Motor neuron (in vitro differentiated cells): Measurements from ENCODE around the gene NXPH4. TPM values are rescaled to one million over a fixed set of nuclear protein-coding genes. Genes with fewer than 3 reads are reported as not detected.

Source experiments
- ATAC-seq, 8 experiments: fragments of 200-7000 bp; cut with Tn5 transposase; replicated peaks in 6 of 8; 2 replicates each; pipeline ENCODE4 v1.8.0; 2021; ENCODE audit warnings: mild to moderate bottlenecking in 8 of 8, moderate library complexity in 8 of 8
- H3K27ac ChIP-seq, 2 donors: fragments of 250-450 bp; sonication (Bioruptor Pico); 2 replicates each; pipeline ENCODE4 v1.9.0; 2021; ENCODE audit warnings: antibody characterized with exemption in 2 of 2, mild to moderate bottlenecking in 2 of 2, moderate library complexity in 1 of 2
- H3K4me1 ChIP-seq, 2 donors: fragments of 250-450 bp; sonication (Bioruptor Pico); replicated peaks in 1 of 2; 2 replicates each; pipeline ENCODE4 v1.6.1; 2021; ENCODE audit warnings: antibody characterized with exemption in 2 of 2, mild to moderate bottlenecking in 2 of 2, moderate library complexity in 1 of 2
- H3K4me3 ChIP-seq, 5 donors: fragments of 250-450 bp; sonication (Bioruptor Pico); 2 replicates each; pipeline ENCODE4 v1.9.0; 2021; ENCODE audit warnings: antibody characterized with exemption in 5 of 5, mild to moderate bottlenecking in 5 of 5, moderate library complexity in 4 of 5
- WGBS, 10 experiments: fragments of 450-650 bp; shearing (Covaris generic); methylation state at CpG; one replicate each; pipeline ENCODE4 v1.0.0; 2022; 5-methylcytosine and 5-hydroxymethylcytosine counted together
- in situ Hi-C, 9 experiments: fragments of 400-800 bp; cut with MboI; loops; one replicate each; pipeline ENCODE4 v1.15.0; 2021; ENCODE audit warnings: low sequenced_read_pairs in 9 of 9, low pct_unique_long_range_greater_than_20kb in 2 of 9; ENCODE audit not compliant: unreplicated experiment in 9 of 9
- total RNA-seq, 8 experiments: library from RNA; unstranded; fragments of 300-600 nt; gene quantifications; 2 replicates each; pipeline versions ENCODE4 v1.2.3 to v1.2.4, GENCODE V29; 2022

The NXPH4 gene
- total RNA-seq, 8 experiments from 2014 or later = 0.36 to 16.3 (median 10.7) TPM

DNA sequence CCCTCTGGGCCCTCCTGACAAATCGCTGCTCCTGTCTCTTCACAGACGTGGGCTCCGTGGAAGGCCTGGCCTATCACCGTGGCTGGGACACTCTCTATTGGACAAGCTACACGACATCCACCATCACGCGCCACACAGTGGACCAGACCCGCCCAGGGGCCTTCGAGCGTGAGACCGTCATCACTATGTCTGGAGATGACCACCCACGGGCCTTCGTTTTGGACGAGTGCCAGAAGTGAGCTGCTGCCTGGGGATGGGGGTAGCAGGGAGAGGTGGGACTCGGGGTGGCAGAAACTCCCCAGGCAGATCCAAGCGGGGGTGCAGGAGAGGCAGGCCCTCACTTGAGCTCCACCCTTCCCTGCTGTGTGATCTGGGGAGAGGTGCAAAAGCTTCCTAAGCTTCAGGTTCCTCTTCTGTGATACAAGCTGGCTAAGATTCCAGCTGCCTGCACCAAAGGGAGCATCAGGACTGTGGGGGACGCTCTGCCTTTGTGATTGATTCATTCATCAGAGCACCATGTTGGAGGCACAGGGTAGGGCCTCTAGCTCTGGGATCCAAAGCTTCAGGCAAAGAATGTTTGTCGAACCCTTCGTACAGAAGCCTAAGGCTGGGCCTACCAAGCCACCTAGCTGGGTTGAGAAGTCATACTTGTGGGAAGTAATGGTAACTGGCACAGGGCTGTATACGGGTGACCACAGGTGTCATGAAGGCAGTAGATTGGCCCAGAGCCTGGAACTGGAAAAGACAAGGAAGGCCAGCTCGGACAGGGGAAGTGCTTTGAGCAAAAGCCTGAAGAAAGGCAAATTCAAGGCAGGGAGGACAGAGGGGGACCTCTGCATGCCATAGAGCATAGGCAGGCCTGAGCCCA lies 29.1 kb upstream of the NXPH4 start:
- 18 to 98% (median 88%) methylated on average over 2 to 6 of the region's 21 CpGs; no CpG with 5 or more reads in 6 of the 10 experiments for WGBS, 10 experiments
- no peak for ATAC-seq
- H3K27ac ChIP-seq = no peak overlapping the region
- in situ Hi-C loops = loop anchor here in 1 of 9 experiments (10.0 kb wide), 1 partner anchor 63 kb away; the partner anchor contains the start of gene LRP1
- H3K4me3 ChIP-seq = no peak overlapping the region
- H3K4me1 ChIP-seq = no peaks in the 10 kb centered on the region

DNA sequence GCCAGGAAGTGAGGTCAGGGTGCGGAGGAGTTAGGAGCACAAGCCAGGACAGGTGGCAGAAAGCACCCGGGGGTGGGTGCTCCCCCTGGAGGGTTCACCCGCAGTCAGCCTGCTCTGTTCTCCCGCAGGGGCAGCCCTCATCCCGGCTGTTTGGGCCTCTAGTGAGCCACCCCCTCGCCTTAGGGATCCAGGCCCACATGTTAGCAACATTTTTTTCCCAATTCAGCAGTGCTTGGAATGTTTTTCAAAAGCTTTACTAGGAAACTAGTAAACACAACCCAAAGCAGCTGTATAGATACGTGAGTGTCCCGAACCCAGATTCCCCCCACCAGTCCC lies 28.5 kb upstream of the NXPH4 start:
- Histone ChIP-seq H3K27ac (no peak overlapping the region), H3K4me3 (no peak overlapping the region), H3K4me1 (no peaks in the 10 kb centered on the region)
- in situ Hi-C loops = loop anchor here in 1 of 9 experiments (10.0 kb wide), 1 partner anchor 63 kb away; the partner anchor contains the start of gene LRP1
- 80 to 100% (median 90%) methylated on average over 1 to 2 of the region's 8 CpGs; no CpG with 5 or more reads in 6 of the 10 experiments for WGBS, 10 experiments
- no peak for ATAC-seq

DNA sequence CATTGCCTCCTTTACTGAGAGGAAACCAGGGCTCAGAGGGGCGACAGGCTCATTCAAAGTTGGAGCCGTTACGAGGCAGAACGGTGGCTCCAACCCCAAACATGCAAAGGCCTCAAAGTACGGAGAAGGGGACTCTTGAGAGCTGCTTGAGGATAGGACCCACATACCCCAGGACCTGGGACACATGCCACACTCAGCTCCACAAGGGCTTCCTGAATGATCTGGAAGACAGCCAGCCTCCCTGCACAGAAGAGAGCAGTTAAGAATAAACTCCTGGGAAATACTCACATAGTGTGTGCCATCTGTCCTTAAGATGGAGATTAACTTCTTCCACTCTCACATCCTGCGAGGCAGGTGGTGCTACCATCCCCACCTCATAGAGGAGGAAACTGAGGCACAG lies 26.6 kb upstream of the NXPH4 start:
- 80 to 100% (median 99%) methylated on average over 1 to 6 of the region's 6 CpGs; no CpG with 5 or more reads in 6 of the 10 experiments for WGBS, 10 experiments
- Histone ChIP-seq H3K4me1 (no peaks in the 10 kb centered on the region), H3K4me3 (no peak overlapping the region), H3K27ac (no peak overlapping the region)
- ATAC-seq = no peak
- in situ Hi-C loops = no loop called here

DNA sequence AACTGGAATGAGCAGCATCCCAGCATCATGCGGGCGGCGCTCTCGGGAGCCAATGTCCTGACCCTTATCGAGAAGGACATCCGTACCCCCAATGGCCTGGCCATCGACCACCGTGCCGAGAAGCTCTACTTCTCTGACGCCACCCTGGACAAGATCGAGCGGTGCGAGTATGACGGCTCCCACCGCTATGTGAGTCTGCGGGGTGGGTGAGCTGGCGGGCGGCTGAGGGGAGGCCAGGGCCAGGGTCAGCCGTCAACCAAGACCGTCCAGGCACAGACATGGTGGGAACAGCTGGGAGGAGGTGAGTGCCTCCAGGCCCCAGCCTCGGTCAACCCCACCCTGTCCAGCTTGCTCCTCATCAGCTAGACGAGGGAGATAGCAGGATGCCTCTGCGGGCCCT lies 25.8 kb upstream of the NXPH4 start:
- peak in 5 of 8 experiments; percentile 4 to 27 (median 20) for ATAC-seq
- Histone ChIP-seq H3K4me1 (no peaks in the 10 kb centered on the region), H3K4me3 (no peak overlapping the region), H3K27ac (no peak overlapping the region)
- in situ Hi-C loops = no loop called here
- 80 to 96% (median 85%) methylated on average over 1 to 9 of the region's 23 CpGs; no CpG with 5 or more reads in 7 of the 10 experiments for WGBS, 10 experiments

DNA sequence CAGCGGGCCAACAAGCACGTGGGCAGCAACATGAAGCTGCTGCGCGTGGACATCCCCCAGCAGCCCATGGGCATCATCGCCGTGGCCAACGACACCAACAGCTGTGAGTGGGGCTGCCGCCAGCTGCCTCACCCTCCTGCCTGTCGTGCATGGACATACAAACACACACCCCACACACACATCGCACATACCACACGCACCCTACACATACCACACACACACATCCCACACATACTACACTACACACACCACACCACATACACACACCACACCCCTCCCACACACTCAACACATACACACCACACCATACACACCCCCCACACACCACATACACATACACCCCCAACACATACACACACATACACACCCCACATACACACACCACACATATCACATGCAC lies 25.2 kb upstream of the NXPH4 start:
- in situ Hi-C loops = no loop called here
- WGBS, 10 experiments = 73 to 100% (median 100%) methylated on average over 1 to 4 of the region's 11 CpGs; no CpG with 5 or more reads in 5 of the 10 experiments
- no peak overlapping the region for H3K27ac ChIP-seq
- no peaks in the 10 kb centered on the region for H3K4me1 ChIP-seq
- ATAC-seq = peak in 4 of 8 experiments; percentile 6 to 24 (median 14)
- no peak overlapping the region for H3K4me3 ChIP-seq

DNA sequence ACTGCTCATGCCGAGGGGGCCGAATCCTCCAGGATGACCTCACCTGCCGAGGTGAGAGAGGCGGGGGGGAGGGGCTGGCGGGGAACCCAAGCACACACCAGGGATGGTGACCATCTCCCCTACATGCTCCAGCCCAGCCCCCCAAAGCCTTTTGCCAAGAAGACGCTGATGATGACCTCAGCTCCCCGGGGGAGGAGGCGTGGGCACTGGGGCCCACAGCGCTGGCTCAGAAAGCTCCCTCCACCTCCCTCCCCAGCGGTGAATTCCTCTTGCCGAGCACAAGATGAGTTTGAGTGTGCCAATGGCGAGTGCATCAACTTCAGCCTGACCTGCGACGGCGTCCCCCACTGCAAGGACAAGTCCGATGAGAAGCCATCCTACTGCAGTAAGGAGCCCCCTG lies 23.7 kb upstream of the NXPH4 start:
- in situ Hi-C loops = no loop called here
- WGBS, 10 experiments = 100% methylated on average over 1 of the region's 16 CpGs; no CpG with 5 or more reads in 9 of the 10 experiments
- no peak overlapping the region for H3K27ac ChIP-seq

DNA sequence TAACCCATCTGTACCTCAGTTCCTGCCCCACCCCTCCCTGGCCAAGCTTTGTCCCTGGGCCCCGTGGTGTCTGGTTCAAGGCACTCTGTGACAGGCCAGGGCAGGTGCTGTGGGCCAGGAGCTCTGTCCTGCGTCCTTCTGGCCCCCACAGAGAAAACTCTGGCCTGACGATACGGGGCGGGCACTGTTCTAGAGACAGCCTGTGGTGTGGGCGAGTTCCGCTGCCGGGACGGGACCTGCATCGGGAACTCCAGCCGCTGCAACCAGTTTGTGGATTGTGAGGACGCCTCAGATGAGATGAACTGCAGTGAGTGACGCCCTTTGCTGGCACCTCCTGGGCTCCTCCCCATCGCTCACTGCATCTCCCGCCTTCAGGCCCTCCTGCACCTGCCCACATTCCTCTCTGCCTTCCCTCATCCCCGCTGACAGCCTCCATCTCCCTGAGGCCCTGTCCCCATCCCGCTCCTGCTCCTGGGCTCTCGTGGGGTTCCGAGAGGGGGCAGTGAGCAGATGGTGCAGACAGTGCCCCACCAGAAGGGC lies 22.8 kb upstream of the NXPH4 start:
- Histone ChIP-seq H3K27ac (no peak overlapping the region), H3K4me1 (no peaks in the 10 kb centered on the region), H3K4me3 (no peak overlapping the region)
- in situ Hi-C loops = no loop called here
- 71 to 83% (median 83%) methylated on average over 1 to 3 of the region's 19 CpGs; no CpG with 5 or more reads in 7 of the 10 experiments for WGBS, 10 experiments
- no peak for ATAC-seq

More for the DNA sequence above, 23.7 kb upstream of the NXPH4 start:
- ATAC-seq = no peak
- H3K4me1 ChIP-seq = no peaks in the 10 kb centered on the region
- H3K4me3 ChIP-seq = no peak overlapping the region

DNA sequence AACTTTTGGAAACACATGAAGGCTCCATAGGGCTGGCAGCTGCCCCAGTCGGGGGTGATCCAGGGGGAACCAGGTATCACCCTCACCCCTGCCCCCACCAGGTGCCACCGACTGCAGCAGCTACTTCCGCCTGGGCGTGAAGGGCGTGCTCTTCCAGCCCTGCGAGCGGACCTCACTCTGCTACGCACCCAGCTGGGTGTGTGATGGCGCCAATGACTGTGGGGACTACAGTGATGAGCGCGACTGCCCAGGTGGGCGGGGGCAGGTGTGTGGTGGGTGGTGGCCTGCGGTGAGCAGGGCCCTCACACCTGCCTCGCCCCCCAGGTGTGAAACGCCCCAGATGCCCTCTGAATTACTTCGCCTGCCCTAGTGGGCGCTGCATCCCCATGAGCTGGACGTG lies 22.3 kb upstream of the NXPH4 start:
- ATAC-seq = no peak
- in situ Hi-C loops = no loop called here
- 83 to 100% methylated on average over 1 to 6 of the region's 18 CpGs; no CpG with 5 or more reads in 8 of the 10 experiments for WGBS, 10 experiments
- Histone ChIP-seq H3K4me1 (no peaks in the 10 kb centered on the region), H3K4me3 (no peak overlapping the region), H3K27ac (no peak overlapping the region)

DNA sequence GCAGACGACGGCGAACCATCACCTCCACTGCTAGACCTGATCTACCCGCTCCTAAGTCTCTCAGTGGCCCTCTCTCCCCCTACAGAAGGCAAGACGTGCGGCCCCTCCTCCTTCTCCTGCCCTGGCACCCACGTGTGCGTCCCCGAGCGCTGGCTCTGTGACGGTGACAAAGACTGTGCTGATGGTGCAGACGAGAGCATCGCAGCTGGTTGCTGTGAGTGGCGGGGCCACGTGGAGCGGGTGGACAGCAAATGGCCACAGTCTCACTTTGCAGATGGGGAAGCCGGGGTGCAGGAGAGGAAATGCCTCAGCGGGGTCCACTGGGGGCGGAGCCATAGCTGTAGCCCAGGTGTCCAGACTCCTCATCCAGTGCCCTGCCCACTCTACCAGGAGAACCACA lies 21.4 kb upstream of the NXPH4 start:
- Histone ChIP-seq H3K27ac (no peak overlapping the region), H3K4me1 (no peaks in the 10 kb centered on the region), H3K4me3 (no peak overlapping the region)
- in situ Hi-C loops = no loop called here
- ATAC-seq = no peak
- WGBS, 10 experiments = 94 to 100% methylated on average over 1 to 10 of the region's 19 CpGs; no CpG with 5 or more reads in 8 of the 10 experiments

DNA sequence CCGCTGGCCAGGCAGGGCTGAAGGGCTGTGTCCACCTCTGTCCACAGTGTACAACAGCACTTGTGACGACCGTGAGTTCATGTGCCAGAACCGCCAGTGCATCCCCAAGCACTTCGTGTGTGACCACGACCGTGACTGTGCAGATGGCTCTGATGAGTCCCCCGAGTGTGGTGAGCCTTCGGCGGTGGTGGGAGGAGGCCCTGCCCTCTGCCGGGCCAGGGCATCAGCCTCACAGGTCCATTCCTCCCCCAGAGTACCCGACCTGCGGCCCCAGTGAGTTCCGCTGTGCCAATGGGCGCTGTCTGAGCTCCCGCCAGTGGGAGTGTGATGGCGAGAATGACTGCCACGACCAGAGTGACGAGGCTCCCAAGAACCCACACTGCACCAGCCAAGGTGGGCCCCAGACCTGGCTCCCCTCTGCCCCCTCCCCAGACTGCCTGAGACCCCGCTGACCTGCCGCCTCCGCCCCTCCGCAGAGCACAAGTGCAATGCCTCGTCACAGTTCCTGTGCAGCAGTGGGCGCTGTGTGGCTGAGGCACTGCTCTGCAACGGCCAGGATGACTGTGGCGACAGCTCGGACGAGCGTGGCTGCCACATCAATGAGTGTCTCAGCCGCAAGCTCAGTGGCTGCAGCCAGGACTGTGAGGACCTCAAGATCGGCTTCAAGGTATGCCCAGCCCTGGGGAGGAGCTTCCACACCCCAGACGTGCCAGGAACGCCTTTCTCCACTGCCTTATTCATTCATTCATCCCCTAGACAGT lies 20.8 kb upstream of the NXPH4 start:
- H3K27ac ChIP-seq = no peak overlapping the region
- no peak for ATAC-seq
- WGBS, 10 experiments = 80 to 100% (median 90%) methylated on average over 1 to 13 of the region's 34 CpGs; no CpG with 5 or more reads in 7 of the 10 experiments

DNA sequence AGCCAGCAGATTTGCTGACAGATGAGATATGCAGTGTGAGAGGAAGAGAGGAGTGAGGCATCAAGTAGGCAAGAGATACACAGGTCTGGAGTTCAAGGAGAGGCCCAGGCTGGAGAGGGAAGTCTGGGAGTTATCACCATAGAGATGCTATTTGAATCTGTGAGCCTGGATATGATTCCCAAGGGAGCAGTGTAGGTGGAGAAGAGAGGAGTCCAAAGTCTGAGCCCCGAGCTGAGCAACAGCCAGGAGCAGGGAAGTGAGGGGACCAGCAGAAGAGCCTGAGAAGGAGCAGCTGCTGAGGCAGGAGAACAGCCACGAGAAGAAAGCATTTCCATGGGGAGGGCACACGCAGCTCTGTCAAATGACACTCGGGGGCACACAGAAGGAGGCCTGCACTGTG lies 20.2 kb upstream of the NXPH4 start:
- no peak overlapping the region for H3K27ac ChIP-seq
- 51 to 100% (median 62%) methylated on average over 1 to 4 of the region's 4 CpGs; no CpG with 5 or more reads in 6 of the 10 experiments for WGBS, 10 experiments

More for the DNA sequence above, 20.8 kb upstream of the NXPH4 start:
- in situ Hi-C loops = no loop called here
- Histone ChIP-seq H3K4me1 (no peaks in the 10 kb centered on the region), H3K4me3 (no peak overlapping the region)

DNA sequence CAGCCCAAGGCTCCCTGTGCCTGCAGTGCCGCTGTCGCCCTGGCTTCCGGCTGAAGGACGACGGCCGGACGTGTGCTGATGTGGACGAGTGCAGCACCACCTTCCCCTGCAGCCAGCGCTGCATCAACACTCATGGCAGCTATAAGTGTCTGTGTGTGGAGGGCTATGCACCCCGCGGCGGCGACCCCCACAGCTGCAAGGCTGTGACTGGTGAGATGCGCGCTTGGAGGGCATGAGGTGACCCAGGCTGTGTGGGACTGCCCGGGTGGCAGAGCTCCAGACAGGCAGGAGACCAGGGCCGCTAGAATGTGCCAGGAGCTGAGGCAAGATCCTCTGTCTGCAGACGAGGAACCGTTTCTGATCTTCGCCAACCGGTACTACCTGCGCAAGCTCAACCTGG lies 19.6 kb upstream of the NXPH4 start:
- in situ Hi-C loops = no loop called here
- Histone ChIP-seq H3K4me3 (no peak overlapping the region), H3K27ac (no peak overlapping the region)

More for the DNA sequence above, 20.2 kb upstream of the NXPH4 start:
- no peak for ATAC-seq
- H3K4me1 ChIP-seq = no peaks in the 10 kb centered on the region
- no peak overlapping the region for H3K4me3 ChIP-seq
- in situ Hi-C loops = no loop called here

DNA sequence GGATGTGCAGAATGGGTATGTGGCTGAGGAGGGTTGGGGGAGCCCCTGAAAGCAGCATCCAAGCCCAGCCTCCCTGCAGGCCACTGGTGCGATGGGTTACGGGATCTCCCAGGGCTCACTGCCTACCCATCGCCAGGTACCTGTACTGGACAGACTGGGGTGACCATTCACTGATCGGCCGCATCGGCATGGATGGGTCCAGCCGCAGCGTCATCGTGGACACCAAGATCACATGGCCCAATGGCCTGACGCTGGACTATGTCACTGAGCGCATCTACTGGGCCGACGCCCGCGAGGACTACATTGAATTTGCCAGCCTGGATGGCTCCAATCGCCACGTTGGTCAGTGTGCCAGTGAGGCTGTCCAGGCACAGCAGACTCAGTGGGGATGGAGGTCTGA lies 18.3 kb upstream of the NXPH4 start:
- no peaks in the 10 kb centered on the region for H3K4me1 ChIP-seq
- H3K27ac ChIP-seq = no peak overlapping the region
- peak in 2 of 8 experiments; percentile 1 for ATAC-seq
- no peak overlapping the region for H3K4me3 ChIP-seq
- in situ Hi-C loops = no loop called here
- WGBS, 10 experiments = 93 to 94% methylated on average over 3 to 14 of the region's 17 CpGs; no CpG with 5 or more reads in 8 of the 10 experiments

More for the DNA sequence above, 19.6 kb upstream of the NXPH4 start:
- H3K4me1 ChIP-seq = no peaks in the 10 kb centered on the region
- WGBS, 10 experiments = 81 to 93% (median 87%) methylated on average over 3 of the region's 22 CpGs; no CpG with 5 or more reads in 7 of the 10 experiments
- no peak for ATAC-seq
